GM18858 (cell line): ENCODE data around the gene HLA-A.

Experiments
- ATAC-seq: cut with Tn5 transposase; IDR thresholded peaks from one replicate; pipeline ENCODE4 v1.9.1; 2021; ENCODE audit not compliant: unreplicated experiment

The HLA-A gene

GRCh38 chr6:29984992-29985391 is 42.7 kb downstream of the HLA-A start:
- ATAC-seq: no peak

GRCh38 chr6:29986179-29986781 is 43.9 kb downstream of the HLA-A start:
- no peak for ATAC-seq

- ATAC-seq: no peak
Measured at GRCh38 chr6:29989211-29989610, 46.9 kb downstream of the HLA-A start.

GRCh38 chr6:29990931-29991330 is 48.6 kb downstream of the HLA-A start:
- ATAC-seq: no peak

GRCh38 chr6:29992807-29993206 is 50.5 kb downstream of the HLA-A start:
- no peak for ATAC-seq

- no peak for ATAC-seq
Measured at GRCh38 chr6:29994826-29995225, 52.5 kb downstream of the HLA-A start.

- ATAC-seq: no peak
Measured at GRCh38 chr6:29995340-29995777, 53.0 kb downstream of the HLA-A start.
